PC-9 (cell line): ENCODE results near the gene ANKRD17. TPM values are rescaled to one million over a fixed set of nuclear protein-coding genes. Genes with fewer than 3 reads are reported as not detected.

Experiments used
- BruUV-seq: library from RNA; stranded (reverse); fragments of 400-500 nt; replicated peaks from 2 replicates; lab custom pipeline; 2021; lab: Mats Ljungman, UMichigan
- CTCF ChIA-PET: fragments of 300-600 bp; sonication (Branson Sonifier 250); formaldehyde crosslinking; loops from one replicate; lab custom pipeline; 2022; ENCODE audit warnings: antibody characterized with exemption; lab: Charles Lee
- POLR2A ChIA-PET: fragments of 300-600 bp; sonication (Branson Sonifier 250); formaldehyde crosslinking; loops from one replicate; lab custom pipeline; 2022; ENCODE audit warnings: antibody characterized with exemption; ENCODE audit not compliant: unreplicated experiment; lab: Charles Lee
- DNase-seq, 2 experiments: peaks; one replicate each; pipeline versions ENCODE4 v3.0.0 to v3.0.0-alpha.2; 2015 to 2022; ENCODE audit warnings: mixed read lengths in 1 of 2
- H2AFZ ChIP-seq: fragments of 200-600 bp; sonication (generic); 2 replicates; pipeline ENCODE4 v1.8.1; 2017; ENCODE audit warnings: antibody characterized with exemption
- H3F3A ChIP-seq: fragments of 200-600 bp; sonication (generic); 2 replicates; pipeline ENCODE4 v1.8.1; 2017; ENCODE audit warnings: antibody characterized with exemption, mild to moderate bottlenecking, low read depth; ENCODE audit not compliant: insufficient read depth
- H3K27ac ChIP-seq: fragments of 200-600 bp; sonication (generic); 2 replicates; pipeline ENCODE4 v1.6.1; 2016; ENCODE audit warnings: mixed run types
- H3K27me3 ChIP-seq: fragments of 200-600 bp; sonication (generic); 2 replicates; pipeline ENCODE4 v1.6.1; 2016; ENCODE audit warnings: low read depth, mixed run types; ENCODE audit not compliant: insufficient read depth
- H3K36me3 ChIP-seq: fragments of 200-600 bp; sonication (generic); 2 replicates; pipeline ENCODE4 v1.6.1; 2016; ENCODE audit warnings: low read depth, mixed run types
- H3K4me1 ChIP-seq: fragments of 200-600 bp; sonication (generic); replicated peaks from 2 replicates; pipeline ENCODE4 v1.6.1; 2016; ENCODE audit warnings: mixed run types; ENCODE audit not compliant: insufficient read depth
- H3K4me2 ChIP-seq: fragments of 200-600 bp; sonication (generic); 2 replicates; pipeline ENCODE4 v1.6.1; 2017; ENCODE audit warnings: mixed run types
- H3K4me3 ChIP-seq: fragments of 200-600 bp; sonication (generic); 2 replicates; pipeline ENCODE4 v1.6.1; 2016; ENCODE audit warnings: mixed run types
- H3K79me2 ChIP-seq: fragments of 200-600 bp; sonication (generic); 2 replicates; pipeline ENCODE4 v1.6.1; 2017; ENCODE audit warnings: low read depth, mixed run types
- H3K9me2 ChIP-seq: fragments of 200-600 bp; sonication (generic); 2 replicates; pipeline ENCODE4 v1.8.1; 2017; ENCODE audit warnings: mild to moderate bottlenecking; ENCODE audit not compliant: insufficient read depth
- H3K9me3 ChIP-seq: fragments of 200-600 bp; sonication (generic); 2 replicates; pipeline ENCODE4 v1.8.1; 2016; ENCODE audit warnings: low read depth; ENCODE audit not compliant: insufficient read depth
- H4K20me1 ChIP-seq: fragments of 200-600 bp; sonication (generic); 2 replicates; pipeline ENCODE4 v1.8.1; 2017; ENCODE audit not compliant: insufficient read depth
- CTCF ChIP-seq: fragments of 200-600 bp; sonication (generic); conservative IDR thresholded peaks from 2 replicates; pipeline ENCODE4 v1.6.1; 2017; ENCODE audit warnings: mixed run types, antibody characterized with exemption, mild to moderate bottlenecking, moderate library complexity
- EZH2 ChIP-seq: fragments of 200-600 bp; sonication (generic); IDR thresholded peaks from 2 replicates; pipeline ENCODE4 v1.8.0; 2017; ENCODE audit warnings: antibody characterized with exemption, low read depth
- intact Hi-C: fragments of 100-400 bp; cut with micrococcal nuclease; formaldehyde crosslinking; loops from one replicate; pipeline ENCODE4 v1.10.0; 2022; ENCODE audit not compliant: unreplicated experiment
- total RNA-seq: library from RNA; stranded (reverse); gene quantifications from 2 replicates; pipeline ENCODE4 v1.2.3, GENCODE V29; 2021

The ANKRD17 gene
- total RNA-seq, 1 experiment from 2014 or later = 37.9 TPM

DNA sequence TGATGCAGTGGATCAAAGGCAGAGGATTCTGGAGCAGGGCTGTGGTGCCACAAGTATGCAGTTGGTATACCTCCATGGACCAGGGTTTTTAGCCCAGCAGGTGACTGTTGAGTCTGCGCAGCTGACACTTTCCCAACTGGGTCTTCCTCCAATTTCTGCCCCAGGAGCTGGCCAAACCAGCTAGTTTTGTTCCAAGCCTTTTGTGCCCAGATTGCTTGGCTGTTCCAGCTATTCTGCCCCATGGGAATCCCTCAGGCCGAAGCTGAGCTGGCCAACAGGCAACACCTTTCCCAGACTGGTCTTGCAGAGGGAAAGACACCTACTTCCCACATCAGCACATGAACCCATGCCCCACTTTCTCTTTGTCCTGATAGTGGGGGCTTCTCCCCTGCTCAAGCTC is 22.8 kb upstream of the ANKRD17 start:
- no peaks in the 10 kb centered on the region for H3K9me2 ChIP-seq
- TF ChIP-seq CTCF (no peak), EZH2 (no peak)
- no peak overlapping the region for H3K4me2 ChIP-seq
- H3K79me2 ChIP-seq = no peaks in the 10 kb centered on the region
- H3K9me3 ChIP-seq = no peaks in the 10 kb centered on the region
- no peaks in the 10 kb centered on the region for H3K36me3 ChIP-seq
- no peaks in the 10 kb centered on the region for H3K4me1 ChIP-seq
- H4K20me1 ChIP-seq = no peaks in the 10 kb centered on the region
- no peak overlapping the region for H3K27ac ChIP-seq
- DNase-seq = no peak
- POLR2A ChIA-PET = no interaction called here
- CTCF ChIA-PET = no interaction called here
- H3K27me3 ChIP-seq = no peaks in the 10 kb centered on the region
- no peak overlapping the region for H2AFZ ChIP-seq
- no peaks in the 10 kb centered on the region for H3F3A ChIP-seq
- no TSS peak for BruUV-seq
- intact Hi-C loops = no loop called here
- H3K4me3 ChIP-seq = no peak overlapping the region

DNA sequence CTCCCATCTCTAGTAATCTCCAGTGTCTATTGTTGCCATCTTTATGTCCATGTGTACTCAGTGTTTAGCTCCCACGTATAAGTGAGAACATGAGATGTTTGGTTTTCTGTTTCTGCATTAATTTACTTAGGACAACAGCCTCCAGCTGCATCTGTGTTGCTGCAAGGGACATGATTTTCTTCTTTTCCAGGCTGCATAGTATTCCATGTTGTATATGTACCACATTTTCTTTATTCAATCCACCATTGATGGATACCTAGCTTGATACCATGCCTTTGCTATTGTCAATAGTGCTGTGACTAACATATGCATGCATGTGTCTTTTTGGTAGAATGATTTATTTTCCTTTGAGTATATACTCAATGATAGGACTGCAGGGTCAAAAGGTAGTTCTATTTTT is 18.6 kb upstream of the ANKRD17 start:
- H3F3A ChIP-seq = no peaks in the 10 kb centered on the region
- no peaks in the 10 kb centered on the region for H3K79me2 ChIP-seq
- no peak overlapping the region for H2AFZ ChIP-seq
- BruUV-seq = no TSS peak
- no peaks in the 10 kb centered on the region for H3K27me3 ChIP-seq
- H3K4me1 ChIP-seq = peaks cover 10% of the 10 kb centered on the region
- no peaks in the 10 kb centered on the region for H3K36me3 ChIP-seq
- ChIA-PET CTCF (no interaction called here), POLR2A (no interaction called here)
- H3K27ac ChIP-seq = no peak overlapping the region
- TF ChIP-seq EZH2 = no peak
- no peak for TF ChIP-seq CTCF
- no peak overlapping the region for H3K4me2 ChIP-seq
- DNase-seq = no peak
- H3K9me3 ChIP-seq = no peaks in the 10 kb centered on the region
- no peaks in the 10 kb centered on the region for H3K9me2 ChIP-seq
- intact Hi-C loops = no loop called here
- H3K4me3 ChIP-seq = no peak overlapping the region
- no peaks in the 10 kb centered on the region for H4K20me1 ChIP-seq

GRCh38 chr4:73275318-73275654 is 16.7 kb upstream of the ANKRD17 start:
- no peak for TF ChIP-seq CTCF
- TF ChIP-seq EZH2 = no peak
- Histone ChIP-seq H3K9me3 (no peaks in the 10 kb centered on the region), H3K27ac (no peak overlapping the region), H3K36me3 (no peaks in the 10 kb centered on the region), H3F3A (no peaks in the 10 kb centered on the region), H3K4me1 (peaks cover 10% of the 10 kb centered on the region), H3K4me2 (no peak overlapping the region), H3K9me2 (no peaks in the 10 kb centered on the region), H4K20me1 (no peaks in the 10 kb centered on the region), H3K27me3 (no peaks in the 10 kb centered on the region), H3K4me3 (no peak overlapping the region), H3K79me2 (no peaks in the 10 kb centered on the region), H2AFZ (no peak overlapping the region)
- CTCF ChIA-PET = interaction anchor here (0.6 kb wide), 1 partner anchor 133 kb away, joined by 3 read pairs; no protein-coding TSS in a partner anchor
- no peak for DNase-seq
- POLR2A ChIA-PET = no interaction called here
- BruUV-seq = no TSS peak
- intact Hi-C loops = no loop called here
